IPS DF 4.7 (cell line): Measurements from ENCODE around the gene MINDY4.
"Not testable (repeated sequence)": the region's sequence is repeated elsewhere in the genome, so short reads cannot be mapped to it uniquely, and the experiment has no call there.

Source experiments
- DNase-seq: peaks from one replicate; pipeline ENCODE4 v3.0.0-alpha.2; 2013; ENCODE audit warnings: low spot score; ENCODE audit errors: extremely low read depth

The MINDY4 gene

GRCh38 chr7:30802812-30803211 is 31.6 kb downstream of the MINDY4 start:
- DNase-seq = no peak

GRCh38 chr7:30804078-30804661 is 33.0 kb downstream of the MINDY4 start:
- no peak for DNase-seq

GRCh38 chr7:30805081-30805691 is 34.0 kb downstream of the MINDY4 start:
- DNase-seq = no peak

- DNase-seq = no peak
Measured at GRCh38 chr7:30805931-30806330, 34.7 kb downstream of the MINDY4 start.

DNA sequence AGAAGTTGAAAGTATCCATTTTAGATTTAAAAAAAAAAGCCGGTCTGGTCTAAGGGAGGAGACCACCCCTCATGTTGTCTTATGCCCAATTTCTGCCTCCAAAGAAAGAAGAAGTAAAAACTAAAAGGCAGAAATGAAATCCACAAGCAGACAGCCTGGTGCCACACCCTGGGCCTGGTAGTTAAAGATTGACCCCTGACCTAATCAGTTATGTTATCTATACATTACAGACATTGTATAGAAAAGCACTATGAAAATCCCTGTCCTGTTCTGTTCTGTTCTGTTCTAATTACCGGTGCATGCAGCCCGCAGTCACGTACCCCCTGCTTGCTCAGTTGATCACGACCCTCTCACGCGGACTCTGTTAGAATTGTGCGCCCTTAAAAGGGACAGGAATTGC is 36.3 kb downstream of the MINDY4 start:
- not testable (repeated sequence) for DNase-seq

DNA sequence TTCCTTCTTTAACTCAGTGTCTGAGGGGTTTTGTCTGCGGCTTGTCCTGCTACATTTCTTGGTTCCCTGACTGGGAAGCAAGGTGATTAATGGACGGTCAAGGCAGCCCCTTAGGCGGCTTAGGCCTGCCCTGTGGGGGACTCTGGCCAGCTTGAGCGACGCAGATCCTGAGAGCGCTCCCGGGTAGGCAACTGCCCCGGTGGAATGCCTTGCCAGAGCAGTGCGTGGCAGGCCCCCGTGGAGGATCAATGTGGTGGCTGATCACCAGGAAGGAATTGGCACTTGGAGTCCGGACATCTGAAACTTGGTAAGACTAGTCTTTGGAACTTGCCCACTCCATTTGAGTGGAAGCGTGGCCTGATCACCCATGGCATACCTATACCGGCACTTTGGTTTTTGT is 36.7 kb downstream of the MINDY4 start:
- DNase-seq = not testable (repeated sequence)

DNA sequence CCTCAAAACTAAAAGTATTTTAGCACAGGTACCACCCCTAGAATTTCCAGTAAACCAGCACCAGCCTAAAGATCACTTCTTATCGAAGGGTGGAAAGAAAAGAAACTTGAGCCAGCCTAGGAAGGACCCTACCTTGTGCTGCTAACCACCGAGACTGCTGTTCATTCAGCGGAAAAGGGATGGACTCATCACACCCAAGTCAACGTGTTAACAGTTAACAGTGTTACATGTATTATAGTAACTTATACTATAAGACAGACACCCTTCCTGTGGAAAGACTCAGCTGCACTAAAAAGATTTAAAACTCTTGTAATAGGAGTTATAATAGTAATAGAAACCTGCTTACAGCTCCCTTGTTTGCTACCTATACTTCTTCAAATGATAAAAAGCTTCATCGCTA is 39.8 kb downstream of the MINDY4 start:
- DNase-seq = no peak

GRCh38 chr7:30812676-30813075 is 41.5 kb downstream of the MINDY4 start:
- DNase-seq = no peak

GRCh38 chr7:30813466-30813865 is 42.2 kb downstream of the MINDY4 start:
- no peak for DNase-seq

DNA sequence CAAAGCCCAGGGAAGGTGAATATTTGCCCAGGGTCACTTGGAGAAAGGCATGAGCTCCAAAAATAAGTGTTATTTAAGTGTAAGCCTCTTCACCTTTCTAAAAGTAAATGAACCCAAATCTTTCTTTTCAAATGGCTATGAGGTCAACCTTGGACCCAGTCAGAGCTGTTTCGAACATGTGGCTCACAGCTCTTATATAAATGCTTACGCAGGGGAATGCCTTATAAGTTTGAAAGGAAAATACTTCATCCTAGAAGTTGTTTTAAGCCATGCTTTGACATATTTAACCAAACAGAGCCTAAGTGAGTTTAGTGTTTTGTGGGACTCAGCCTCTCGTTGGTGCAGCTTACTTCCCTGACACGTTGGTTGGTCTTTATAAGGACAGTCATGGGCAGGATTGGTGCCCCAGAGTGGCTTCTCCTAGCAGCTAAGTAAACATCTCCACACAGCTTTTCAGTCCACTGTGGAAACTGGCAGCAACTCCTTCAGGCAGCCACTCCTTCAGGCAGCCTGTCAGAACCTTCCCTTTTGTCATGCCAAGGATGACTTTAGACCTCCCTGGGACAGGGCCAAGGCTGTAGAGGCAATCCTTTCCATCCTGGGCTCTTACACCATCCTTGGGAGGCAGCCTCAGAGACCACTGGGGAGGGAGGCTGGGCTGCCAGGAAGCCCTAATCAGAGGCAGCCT is 43.6 kb downstream of the MINDY4 start:
- no peak for DNase-seq

DNA sequence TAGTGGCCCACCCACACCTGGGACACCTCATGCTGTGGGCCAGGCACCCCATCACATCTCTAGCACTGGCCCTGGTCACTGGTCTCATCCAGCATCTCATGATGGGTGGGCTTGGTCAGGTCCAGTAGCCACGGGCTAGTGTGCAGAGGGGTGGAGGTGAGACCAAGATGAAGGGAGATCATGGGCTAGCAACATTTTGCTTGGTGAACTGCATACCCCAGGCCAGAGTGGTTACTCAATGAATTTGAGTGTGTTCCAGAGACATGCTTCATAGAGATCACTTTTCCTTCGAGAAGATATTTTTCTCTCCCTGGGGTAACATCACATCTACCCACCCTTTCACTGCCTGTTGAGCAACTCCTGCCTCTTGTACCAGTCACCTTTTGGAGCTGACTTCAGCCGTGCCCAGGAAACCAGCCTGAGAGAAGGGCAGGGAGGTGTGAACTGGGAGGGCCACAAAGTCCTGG is 44.2 kb downstream of the MINDY4 start:
- DNase-seq = no peak

DNA sequence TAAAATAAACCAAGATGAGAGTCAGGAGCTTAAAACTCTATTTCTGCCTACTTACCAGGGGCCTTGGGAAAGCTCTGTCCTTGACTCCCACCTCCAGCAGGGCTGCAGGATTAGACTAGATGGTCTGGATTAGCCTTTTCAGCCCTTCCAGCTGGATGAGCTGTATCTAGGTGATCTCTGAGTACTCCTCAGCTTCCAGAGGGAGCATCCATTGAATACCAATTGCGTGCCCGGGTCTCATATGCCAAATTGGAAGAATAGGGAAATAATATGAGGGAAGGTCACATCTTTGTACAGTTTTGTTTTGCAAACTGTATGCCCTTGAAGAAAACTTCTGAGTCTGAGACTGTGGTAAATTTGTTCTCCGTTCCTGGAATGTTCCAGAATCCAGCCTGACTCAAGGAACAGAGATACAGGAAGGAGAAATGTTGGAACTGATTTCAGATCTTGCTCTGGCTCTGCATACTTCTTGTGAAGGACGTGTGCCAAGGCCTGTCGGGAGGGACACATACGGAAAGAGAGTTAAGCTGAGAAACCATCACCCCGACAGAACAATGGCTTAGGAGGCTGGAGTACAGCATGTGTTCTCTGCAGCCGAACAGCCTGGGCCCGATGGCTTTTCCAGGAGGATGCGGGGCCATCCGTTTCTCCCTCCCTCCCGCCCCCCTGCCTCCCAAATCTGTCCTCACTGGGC is 44.9 kb downstream of the MINDY4 start:
- DNase-seq = no peak

GRCh38 chr7:30816645-30817370 is 45.6 kb downstream of the MINDY4 start:
- no peak for DNase-seq

GRCh38 chr7:30817371-30817767 is 46.2 kb downstream of the MINDY4 start:
- DNase-seq = no peak

GRCh38 chr7:30824821-30825720 is 53.9 kb downstream of the MINDY4 start:
- no peak for DNase-seq

- DNase-seq = no peak
Measured at GRCh38 chr7:30826181-30826580, 55.0 kb downstream of the MINDY4 start.

GRCh38 chr7:30828591-30828990 is 57.4 kb downstream of the MINDY4 start:
- DNase-seq = no peak

DNA sequence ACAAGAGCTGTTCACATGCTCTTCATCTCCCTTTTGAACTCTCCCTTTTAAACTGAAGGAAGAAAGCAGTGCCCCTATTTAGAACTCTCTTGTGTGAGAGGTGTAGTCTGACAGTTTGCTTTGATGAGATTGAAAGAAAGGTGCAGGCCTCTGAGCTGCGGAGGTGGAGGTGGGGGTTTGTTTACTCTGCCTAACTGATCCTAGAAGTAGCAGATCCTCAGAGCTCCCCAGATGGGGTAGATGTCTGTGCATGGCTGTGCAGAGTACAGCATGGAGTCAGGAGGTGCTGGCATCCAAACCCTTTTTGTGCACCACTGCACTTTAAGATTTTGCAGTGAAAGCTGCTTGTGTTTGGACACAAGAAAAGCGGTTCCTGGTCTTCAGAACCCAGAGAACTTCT is 58.3 kb downstream of the MINDY4 start:
- DNase-seq = no peak

DNA sequence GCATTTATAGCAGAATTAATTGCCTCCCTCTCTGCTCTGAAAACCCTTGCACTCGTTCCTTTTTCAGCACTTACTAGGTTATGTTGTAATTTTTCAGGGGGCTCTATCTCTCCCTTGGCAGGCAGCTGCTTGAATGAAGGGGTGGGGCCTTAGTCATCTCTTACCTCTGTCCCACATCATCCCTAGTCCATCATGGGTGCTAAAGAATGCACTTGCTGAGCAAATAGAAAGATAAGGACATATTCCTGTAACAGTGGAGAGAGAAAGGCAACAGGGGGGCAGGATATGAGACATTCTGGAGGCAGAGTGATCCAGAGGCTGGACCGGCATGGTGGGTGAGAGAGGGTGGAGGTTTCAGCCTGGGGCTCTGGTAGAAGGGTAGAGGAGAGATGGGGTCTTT is 60.0 kb downstream of the MINDY4 start:
- no peak for DNase-seq

- DNase-seq = no peak
Measured at GRCh38 chr7:30831936-30832335, 60.7 kb downstream of the MINDY4 start.
